WTC11 (cell line): ENCODE measurements around the gene CARD11. TPM values are rescaled to one million over a fixed set of nuclear protein-coding genes. Genes with fewer than 3 reads are reported as not detected.
A peak's percentile ranks its signal among the peaks of the same experiment; 100 is the strongest.

Source experiments
- ATAC-seq: fragments of 200-7000 bp; cut with Tn5 transposase; 2 replicates; pipeline ENCODE4 v1.10.0; 2021; ENCODE audit warnings: mild to moderate bottlenecking, moderate library complexity
- CTCF ChIA-PET: fragments of 300-600 bp; sonication (Branson Sonifier 250); formaldehyde crosslinking; loops from one replicate; lab custom pipeline; 2021; ENCODE audit warnings: antibody characterized with exemption; lab: Charles Lee
- POLR2A ChIA-PET: fragments of 350-600 bp; sonication (Branson Sonifier 250); formaldehyde crosslinking; loops from one replicate; lab custom pipeline; 2021; ENCODE audit warnings: antibody characterized with exemption; lab: Charles Lee
- DNase-seq: peaks from one replicate; pipeline ENCODE4 v3.0.0; 2021; ENCODE audit warnings: low spot score
- H3K27ac Mint-ChIP-seq: 2 replicates; pipeline ENCODE4 v1.8.0; 2021; ENCODE audit warnings: mixed read lengths
- H3K27me3 Mint-ChIP-seq: 2 replicates; pipeline ENCODE4 v1.8.0; 2021; ENCODE audit warnings: low read depth, mild to moderate bottlenecking, moderate library complexity, mixed read lengths
- H3K36me3 Mint-ChIP-seq: 2 replicates; pipeline ENCODE4 v1.8.0; 2021; ENCODE audit warnings: mixed read lengths
- H3K4me1 Mint-ChIP-seq: 2 replicates; pipeline ENCODE4 v1.8.0; 2022; ENCODE audit warnings: mixed read lengths
- H3K4me3 Mint-ChIP-seq: 2 replicates; pipeline ENCODE4 v1.8.0; 2021; ENCODE audit warnings: mild to moderate bottlenecking, moderate library complexity, mixed read lengths
- H3K9me3 Mint-ChIP-seq: 2 replicates; pipeline ENCODE4 v1.8.0; 2021; ENCODE audit warnings: mixed read lengths
- ATF1 ChIP-seq: sonication (generic); formaldehyde crosslinking; IDR thresholded peaks from 2 replicates; pipeline ENCODE4 v1.8.1; 2023; ENCODE audit warnings: mild to moderate bottlenecking, moderate library complexity, missing genetic modification reagents
- ATF6 ChIP-seq: sonication (generic); formaldehyde crosslinking; IDR thresholded peaks from 2 replicates; pipeline ENCODE4 v1.8.1; 2023; ENCODE audit warnings: mild to moderate bottlenecking, missing genetic modification reagents
- FOXK1 ChIP-seq: sonication (generic); formaldehyde crosslinking; IDR thresholded peaks from 2 replicates; pipeline ENCODE4 v1.8.0; 2022; ENCODE audit warnings: mild to moderate bottlenecking, moderate library complexity, missing genetic modification reagents
- MLX ChIP-seq: sonication (generic); formaldehyde crosslinking; IDR thresholded peaks from 2 replicates; pipeline ENCODE4 v1.8.1; 2023; ENCODE audit warnings: mild to moderate bottlenecking, missing genetic modification reagents, moderate library complexity
- MYBL2 ChIP-seq: sonication (generic); formaldehyde crosslinking; IDR thresholded peaks from 2 replicates; pipeline ENCODE4 v1.8.1; 2023; ENCODE audit warnings: mild to moderate bottlenecking, moderate library complexity, missing genetic modification reagents
- NR2C2 ChIP-seq: sonication (generic); formaldehyde crosslinking; IDR thresholded peaks from 2 replicates; pipeline ENCODE4 v1.8.0; 2022; ENCODE audit warnings: mild to moderate bottlenecking, missing genetic modification reagents
- SMAD4 ChIP-seq: sonication (generic); formaldehyde crosslinking; IDR thresholded peaks from 2 replicates; pipeline ENCODE4 v1.8.0; 2022; ENCODE audit warnings: mild to moderate bottlenecking, missing genetic modification reagents
- SP1 ChIP-seq: sonication (generic); formaldehyde crosslinking; conservative IDR thresholded peaks from 2 replicates; pipeline ENCODE4 v1.8.1; 2022; ENCODE audit warnings: missing genetic modification reagents
- ZNF263 ChIP-seq: sonication (generic); formaldehyde crosslinking; IDR thresholded peaks from 2 replicates; pipeline ENCODE4 v1.8.1; 2022; ENCODE audit warnings: low read depth, mild to moderate bottlenecking, moderate library complexity, missing genetic modification reagents
- ZNF317 ChIP-seq: sonication (generic); formaldehyde crosslinking; IDR thresholded peaks from 2 replicates; pipeline ENCODE4 v1.8.1; 2023; ENCODE audit warnings: low read depth, mild to moderate bottlenecking, moderate library complexity, missing genetic modification reagents, borderline replicate concordance
- ZNF532 ChIP-seq: fragments of 250-450 bp; sonication (Bioruptor Pico); IDR thresholded peaks from 2 replicates; pipeline ENCODE4 v1.9.0; 2021; ENCODE audit warnings: mild to moderate bottlenecking, borderline replicate concordance
- total RNA-seq: library from RNA; stranded (reverse); gene quantifications from 3 replicates; pipeline ENCODE4 v1.2.3, GENCODE V29; 2021
- TF ChIP-seq, protein P1 (sequence below): sonication (generic); formaldehyde crosslinking; IDR thresholded peaks from 2 replicates; pipeline ENCODE4 v1.8.1; 2022; ENCODE audit warnings: low read depth, missing genetic modification reagents, borderline replicate concordance
- TF ChIP-seq, protein P2 (sequence below): sonication (generic); formaldehyde crosslinking; IDR thresholded peaks from 2 replicates; pipeline ENCODE4 v1.8.1; 2023; ENCODE audit warnings: mild to moderate bottlenecking, missing genetic modification reagents, borderline replicate concordance
- TF ChIP-seq, protein P3 (sequence below): sonication (generic); formaldehyde crosslinking; IDR thresholded peaks from 2 replicates; pipeline ENCODE4 v1.8.0; 2022; ENCODE audit warnings: missing genetic modification reagents
- TF ChIP-seq, protein P4 (sequence below): fragments of 200-600 bp; IDR thresholded peaks from 2 replicates; pipeline ENCODE4 v1.8.0; 2022; ENCODE audit warnings: antibody characterized with exemption

The CARD11 gene
- total RNA-seq, 1 experiment from 2014 or later, result 40.8 TPM

DNA sequence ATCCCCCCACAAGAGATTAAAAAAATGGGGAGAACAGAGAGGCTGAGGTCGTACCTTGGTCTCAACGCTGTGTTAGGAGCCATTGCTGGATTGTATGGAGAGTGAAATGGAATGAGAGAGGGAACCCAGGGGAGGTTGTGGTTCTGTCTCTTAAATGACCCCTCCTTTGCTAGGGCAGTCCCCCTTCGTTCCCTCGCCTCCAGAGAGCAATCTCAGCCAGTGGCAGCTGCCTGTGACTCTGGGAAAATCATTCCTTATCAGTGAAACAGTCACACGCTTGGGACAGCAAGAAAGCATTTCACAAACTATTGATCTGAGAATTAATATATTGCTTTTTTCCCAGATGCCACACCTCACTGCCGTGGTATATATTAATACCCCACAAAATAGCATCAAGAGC is 12.0 kb upstream of the CARD11 start:
- Mint-ChIP-seq H3K4me3 (no peak overlapping the region), H3K27ac (no peak overlapping the region), H3K4me1 (no peaks in the 10 kb centered on the region), H3K9me3 (peaks cover 21% of the 10 kb centered on the region), H3K27me3 (peaks cover 8% of the 10 kb centered on the region; the same call in 1 of the 2 replicates), H3K36me3 (peaks cover 14% of the 10 kb centered on the region)
- ATAC-seq (no peak), DNase-seq (no peak)
- POLR2A ChIA-PET, result no interaction called here
- CTCF ChIA-PET, result interaction anchor here (1.0 kb wide), 1 partner anchor 134 kb away, joined by 3 read pairs; no protein-coding TSS in a partner anchor
- no peak for TF ChIP-seq ZNF263 (CRISPR knock-in tag)
- TF ChIP-seq, protein P1, sequence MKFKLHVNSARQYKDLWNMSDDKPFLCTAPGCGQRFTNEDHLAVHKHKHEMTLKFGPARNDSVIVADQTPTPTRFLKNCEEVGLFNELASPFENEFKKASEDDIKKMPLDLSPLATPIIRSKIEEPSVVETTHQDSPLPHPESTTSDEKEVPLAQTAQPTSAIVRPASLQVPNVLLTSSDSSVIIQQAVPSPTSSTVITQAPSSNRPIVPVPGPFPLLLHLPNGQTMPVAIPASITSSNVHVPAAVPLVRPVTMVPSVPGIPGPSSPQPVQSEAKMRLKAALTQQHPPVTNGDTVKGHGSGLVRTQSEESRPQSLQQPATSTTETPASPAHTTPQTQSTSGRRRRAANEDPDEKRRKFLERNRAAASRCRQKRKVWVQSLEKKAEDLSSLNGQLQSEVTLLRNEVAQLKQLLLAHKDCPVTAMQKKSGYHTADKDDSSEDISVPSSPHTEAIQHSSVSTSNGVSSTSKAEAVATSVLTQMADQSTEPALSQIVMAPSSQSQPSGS (CRISPR knock-in tag), result no peak

DNA sequence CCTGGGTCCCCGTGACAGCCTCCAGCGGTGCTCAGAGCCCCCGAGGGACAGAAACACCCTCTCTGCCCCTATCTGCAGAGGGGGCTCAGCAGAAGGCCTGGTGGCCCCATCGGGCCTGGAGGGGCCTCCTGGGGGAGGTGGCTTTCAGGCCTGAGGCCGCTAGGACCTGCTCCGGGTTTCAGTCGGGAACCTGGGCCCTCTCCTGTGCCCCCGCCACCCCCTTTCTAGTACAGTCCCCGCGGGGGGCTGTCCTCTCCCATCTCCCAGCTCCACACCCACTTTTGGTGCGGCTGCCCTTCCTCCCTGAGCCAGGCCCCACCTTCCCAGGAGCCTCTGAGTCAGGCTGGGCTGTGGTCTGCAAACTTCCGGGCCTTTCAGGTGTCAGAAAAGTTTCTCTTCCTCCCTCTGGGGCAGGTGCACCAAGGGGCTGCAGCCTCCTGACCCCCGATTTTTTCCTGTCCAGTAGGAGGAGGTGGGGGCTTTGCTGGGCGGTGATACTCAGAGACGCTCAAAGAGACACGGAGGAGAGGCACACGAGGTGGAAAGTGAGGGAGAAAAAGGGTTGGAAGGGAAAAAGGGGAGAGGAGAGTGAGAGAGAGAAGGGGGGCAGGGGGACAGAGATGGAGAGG is 692 bp downstream of the CARD11 start:
- H3K4me3 Mint-ChIP-seq, result peak overlapping the region; percentile 77
- H3K36me3 Mint-ChIP-seq, result peaks cover 2% of the 10 kb centered on the region; the same call in 1 of the 2 replicates
- CTCF ChIA-PET, result no interaction called here
- H3K27ac Mint-ChIP-seq, result no peak overlapping the region
- no peaks in the 10 kb centered on the region for H3K27me3 Mint-ChIP-seq
- DNase-seq, result peak; percentile 32
- POLR2A ChIA-PET, result no interaction called here
- H3K4me1 Mint-ChIP-seq, result peaks cover 17% of the 10 kb centered on the region
- no peaks in the 10 kb centered on the region for H3K9me3 Mint-ChIP-seq
- ATAC-seq, result peak; percentile 74
- TF ChIP-seq, protein P2, sequence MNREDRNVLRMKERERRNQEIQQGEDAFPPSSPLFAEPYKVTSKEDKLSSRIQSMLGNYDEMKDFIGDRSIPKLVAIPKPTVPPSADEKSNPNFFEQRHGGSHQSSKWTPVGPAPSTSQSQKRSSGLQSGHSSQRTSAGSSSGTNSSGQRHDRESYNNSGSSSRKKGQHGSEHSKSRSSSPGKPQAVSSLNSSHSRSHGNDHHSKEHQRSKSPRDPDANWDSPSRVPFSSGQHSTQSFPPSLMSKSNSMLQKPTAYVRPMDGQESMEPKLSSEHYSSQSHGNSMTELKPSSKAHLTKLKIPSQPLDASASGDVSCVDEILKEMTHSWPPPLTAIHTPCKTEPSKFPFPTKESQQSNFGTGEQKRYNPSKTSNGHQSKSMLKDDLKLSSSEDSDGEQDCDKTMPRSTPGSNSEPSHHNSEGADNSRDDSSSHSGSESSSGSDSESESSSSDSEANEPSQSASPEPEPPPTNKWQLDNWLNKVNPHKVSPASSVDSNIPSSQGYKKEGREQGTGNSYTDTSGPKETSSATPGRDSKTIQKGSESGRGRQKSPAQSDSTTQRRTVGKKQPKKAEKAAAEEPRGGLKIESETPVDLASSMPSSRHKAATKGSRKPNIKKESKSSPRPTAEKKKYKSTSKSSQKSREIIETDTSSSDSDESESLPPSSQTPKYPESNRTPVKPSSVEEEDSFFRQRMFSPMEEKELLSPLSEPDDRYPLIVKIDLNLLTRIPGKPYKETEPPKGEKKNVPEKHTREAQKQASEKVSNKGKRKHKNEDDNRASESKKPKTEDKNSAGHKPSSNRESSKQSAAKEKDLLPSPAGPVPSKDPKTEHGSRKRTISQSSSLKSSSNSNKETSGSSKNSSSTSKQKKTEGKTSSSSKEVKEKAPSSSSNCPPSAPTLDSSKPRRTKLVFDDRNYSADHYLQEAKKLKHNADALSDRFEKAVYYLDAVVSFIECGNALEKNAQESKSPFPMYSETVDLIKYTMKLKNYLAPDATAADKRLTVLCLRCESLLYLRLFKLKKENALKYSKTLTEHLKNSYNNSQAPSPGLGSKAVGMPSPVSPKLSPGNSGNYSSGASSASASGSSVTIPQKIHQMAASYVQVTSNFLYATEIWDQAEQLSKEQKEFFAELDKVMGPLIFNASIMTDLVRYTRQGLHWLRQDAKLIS, result no peak
- TF ChIP-seq, protein P3, sequence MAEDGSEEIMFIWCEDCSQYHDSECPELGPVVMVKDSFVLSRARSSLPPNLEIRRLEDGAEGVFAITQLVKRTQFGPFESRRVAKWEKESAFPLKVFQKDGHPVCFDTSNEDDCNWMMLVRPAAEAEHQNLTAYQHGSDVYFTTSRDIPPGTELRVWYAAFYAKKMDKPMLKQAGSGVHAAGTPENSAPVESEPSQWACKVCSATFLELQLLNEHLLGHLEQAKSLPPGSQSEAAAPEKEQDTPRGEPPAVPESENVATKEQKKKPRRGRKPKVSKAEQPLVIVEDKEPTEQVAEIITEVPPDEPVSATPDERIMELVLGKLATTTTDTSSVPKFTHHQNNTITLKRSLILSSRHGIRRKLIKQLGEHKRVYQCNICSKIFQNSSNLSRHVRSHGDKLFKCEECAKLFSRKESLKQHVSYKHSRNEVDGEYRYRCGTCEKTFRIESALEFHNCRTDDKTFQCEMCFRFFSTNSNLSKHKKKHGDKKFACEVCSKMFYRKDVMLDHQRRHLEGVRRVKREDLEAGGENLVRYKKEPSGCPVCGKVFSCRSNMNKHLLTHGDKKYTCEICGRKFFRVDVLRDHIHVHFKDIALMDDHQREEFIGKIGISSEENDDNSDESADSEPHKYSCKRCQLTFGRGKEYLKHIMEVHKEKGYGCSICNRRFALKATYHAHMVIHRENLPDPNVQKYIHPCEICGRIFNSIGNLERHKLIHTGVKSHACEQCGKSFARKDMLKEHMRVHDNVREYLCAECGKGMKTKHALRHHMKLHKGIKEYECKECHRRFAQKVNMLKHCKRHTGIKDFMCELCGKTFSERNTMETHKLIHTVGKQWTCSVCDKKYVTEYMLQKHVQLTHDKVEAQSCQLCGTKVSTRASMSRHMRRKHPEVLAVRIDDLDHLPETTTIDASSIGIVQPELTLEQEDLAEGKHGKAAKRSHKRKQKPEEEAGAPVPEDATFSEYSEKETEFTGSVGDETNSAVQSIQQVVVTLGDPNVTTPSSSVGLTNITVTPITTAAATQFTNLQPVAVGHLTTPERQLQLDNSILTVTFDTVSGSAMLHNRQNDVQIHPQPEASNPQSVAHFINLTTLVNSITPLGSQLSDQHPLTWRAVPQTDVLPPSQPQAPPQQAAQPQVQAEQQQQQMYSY (CRISPR knock-in tag), result no peak
- TF ChIP-seq SMAD4 (CRISPR knock-in tag) (no peak), FOXK1 (CRISPR knock-in tag) (no peak), ZNF532 (CRISPR knock-in tag) (no peak), ATF6 (CRISPR knock-in tag) (no peak), NR2C2 (no peak), SP1 (CRISPR knock-in tag) (no peak), ZNF317 (CRISPR knock-in tag) (no peak), ATF1 (no peak), MYBL2 (CRISPR knock-in tag) (no peak), MLX (CRISPR knock-in tag) (no peak)
- TF ChIP-seq, protein P4, sequence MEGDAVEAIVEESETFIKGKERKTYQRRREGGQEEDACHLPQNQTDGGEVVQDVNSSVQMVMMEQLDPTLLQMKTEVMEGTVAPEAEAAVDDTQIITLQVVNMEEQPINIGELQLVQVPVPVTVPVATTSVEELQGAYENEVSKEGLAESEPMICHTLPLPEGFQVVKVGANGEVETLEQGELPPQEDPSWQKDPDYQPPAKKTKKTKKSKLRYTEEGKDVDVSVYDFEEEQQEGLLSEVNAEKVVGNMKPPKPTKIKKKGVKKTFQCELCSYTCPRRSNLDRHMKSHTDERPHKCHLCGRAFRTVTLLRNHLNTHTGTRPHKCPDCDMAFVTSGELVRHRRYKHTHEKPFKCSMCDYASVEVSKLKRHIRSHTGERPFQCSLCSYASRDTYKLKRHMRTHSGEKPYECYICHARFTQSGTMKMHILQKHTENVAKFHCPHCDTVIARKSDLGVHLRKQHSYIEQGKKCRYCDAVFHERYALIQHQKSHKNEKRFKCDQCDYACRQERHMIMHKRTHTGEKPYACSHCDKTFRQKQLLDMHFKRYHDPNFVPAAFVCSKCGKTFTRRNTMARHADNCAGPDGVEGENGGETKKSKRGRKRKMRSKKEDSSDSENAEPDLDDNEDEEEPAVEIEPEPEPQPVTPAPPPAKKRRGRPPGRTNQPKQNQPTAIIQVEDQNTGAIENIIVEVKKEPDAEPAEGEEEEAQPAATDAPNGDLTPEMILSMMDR, result no peak
